HG03039 (cell line): ENCODE data around the gene KLHDC7B.

Experiments
- ATAC-seq: cut with Tn5 transposase; IDR thresholded peaks from one replicate; pipeline ENCODE4 v1.9.1; 2021; ENCODE audit warnings: mild to moderate bottlenecking, moderate library complexity; ENCODE audit not compliant: unreplicated experiment

KLHDC7B gene

GRCh38 chr22:50547263-50547985 lies 1.7 kb downstream of the KLHDC7B start:
- no peak for ATAC-seq

- ATAC-seq: no peak
These were observed 2.6 kb downstream of the KLHDC7B start for GRCh38 chr22:50548040-50548920.

- ATAC-seq: no peak
These were observed 3.5 kb downstream of the KLHDC7B start for GRCh38 chr22:50548921-50549790.

GRCh38 chr22:50550395-50550794 lies 4.7 kb downstream of the KLHDC7B start:
- no peak for ATAC-seq

GRCh38 chr22:50551160-50551752 lies 5.6 kb downstream of the KLHDC7B start:
- no peak for ATAC-seq

GRCh38 chr22:50553310-50553709 lies 7.6 kb downstream of the KLHDC7B start:
- ATAC-seq: no peak

- ATAC-seq: no peak
These were observed 11.0 kb downstream of the KLHDC7B start for GRCh38 chr22:50556703-50557102.

GRCh38 chr22:50560034-50560433 lies 14.3 kb downstream of the KLHDC7B start:
- no peak for ATAC-seq

- no peak for ATAC-seq
These were observed 16.0 kb downstream of the KLHDC7B start for GRCh38 chr22:50561401-50562358.

GRCh38 chr22:50562523-50563412 lies 17.1 kb downstream of the KLHDC7B start, which contains the start of gene SYCE3:
TSS of gene SYCE3 (minus strand) at chr22:50562919. CDS start at chr22:50556405, 6,514 bp downstream.
- ATAC-seq: peak; percentile 89

GRCh38 chr22:50563413-50564160 lies 17.9 kb downstream of the KLHDC7B start:
- ATAC-seq: peak; percentile 4

- ATAC-seq: no peak
These were observed 18.6 kb downstream of the KLHDC7B start for GRCh38 chr22:50564289-50564688.

- no peak for ATAC-seq
These were observed 22.1 kb downstream of the KLHDC7B start for GRCh38 chr22:50567721-50568252.

- no peak for ATAC-seq
These were observed 22.9 kb downstream of the KLHDC7B start for GRCh38 chr22:50568626-50569025.

- ATAC-seq: no peak
These were observed 23.4 kb downstream of the KLHDC7B start for GRCh38 chr22:50569041-50569459.

GRCh38 chr22:50569896-50570535 lies 24.3 kb downstream of the KLHDC7B start:
- ATAC-seq: no peak

GRCh38 chr22:50570861-50571260 lies 25.2 kb downstream of the KLHDC7B start:
- no peak for ATAC-seq
